Activated B cell treated with CpG ODN at 0.5 μM for 24 hours (primary cell): ENCODE data around the gene KLHL29. TPM values are rescaled to one million over a fixed set of nuclear protein-coding genes. Genes with fewer than 3 reads are reported as not detected.

ENCODE experiments used
- ATAC-seq: fragments of 200-7000 bp; cut with Tn5 transposase; one replicate; pipeline ENCODE4 v1.10.0; 2021; ENCODE audit warnings: low read depth, mild to moderate bottlenecking, moderate library complexity
- CTCF ChIA-PET: fragments of 350-600 bp; sonication (Branson Sonifier 250); formaldehyde crosslinking; loops from one replicate; lab custom pipeline; 2021; ENCODE audit warnings: antibody characterized with exemption; lab: Charles Lee
- POLR2A ChIA-PET: fragments of 350-600 bp; sonication (Branson Sonifier 250); formaldehyde crosslinking; loops from one replicate; lab custom pipeline; 2021; ENCODE audit warnings: antibody characterized with exemption; lab: Charles Lee
- DNase-seq: peaks from one replicate; pipeline ENCODE4 v3.0.0; 2022
- H3K27ac Mint-ChIP-seq: one replicate; pipeline ENCODE4 v1.8.0; 2020; ENCODE audit warnings: mixed read lengths
- H3K27me3 Mint-ChIP-seq: one replicate; pipeline ENCODE4 v1.8.0; 2021; ENCODE audit warnings: mixed read lengths
- H3K36me3 Mint-ChIP-seq: one replicate; pipeline ENCODE4 v1.8.0; 2021; ENCODE audit warnings: low read depth, mixed read lengths
- H3K4me1 Mint-ChIP-seq: one replicate; pipeline ENCODE4 v1.8.0; 2021; ENCODE audit warnings: mixed read lengths
- H3K4me3 Mint-ChIP-seq: one replicate; pipeline ENCODE4 v1.8.0; 2020; ENCODE audit warnings: mild to moderate bottlenecking, mixed read lengths
- H3K9me3 Mint-ChIP-seq: one replicate; pipeline ENCODE4 v1.8.0; 2020; ENCODE audit warnings: mixed read lengths
- intact Hi-C: fragments of 100-400 bp; cut with micrococcal nuclease; formaldehyde crosslinking; loops from one replicate; pipeline ENCODE4 v1.15.1; 2024
- total RNA-seq: library from RNA; stranded (reverse); gene quantifications from 2 replicates; pipeline ENCODE4 v1.2.3, GENCODE V29; 2022
- TF ChIP-seq, protein P1 (sequence below): fragments of 200-600 bp; IDR thresholded peaks from one replicate; pipeline ENCODE4 v1.8.0; 2022; ENCODE audit warnings: antibody characterized with exemption, mild to moderate bottlenecking

Gene KLHL29
- total RNA-seq, 1 donor from 2014 or later, result 2.5 TPM

GRCh38 chr2:23629772-23630480 lies 244.9 kb downstream of the KLHL29 start:
- no peaks in the 10 kb centered on the region for H3K9me3 Mint-ChIP-seq
- ATAC-seq, result no peak
- ChIA-PET POLR2A (no interaction called here), CTCF (no interaction called here)
- H3K4me3 Mint-ChIP-seq, result no peak overlapping the region
- H3K27me3 Mint-ChIP-seq, result no peaks in the 10 kb centered on the region
- TF ChIP-seq, protein P1, sequence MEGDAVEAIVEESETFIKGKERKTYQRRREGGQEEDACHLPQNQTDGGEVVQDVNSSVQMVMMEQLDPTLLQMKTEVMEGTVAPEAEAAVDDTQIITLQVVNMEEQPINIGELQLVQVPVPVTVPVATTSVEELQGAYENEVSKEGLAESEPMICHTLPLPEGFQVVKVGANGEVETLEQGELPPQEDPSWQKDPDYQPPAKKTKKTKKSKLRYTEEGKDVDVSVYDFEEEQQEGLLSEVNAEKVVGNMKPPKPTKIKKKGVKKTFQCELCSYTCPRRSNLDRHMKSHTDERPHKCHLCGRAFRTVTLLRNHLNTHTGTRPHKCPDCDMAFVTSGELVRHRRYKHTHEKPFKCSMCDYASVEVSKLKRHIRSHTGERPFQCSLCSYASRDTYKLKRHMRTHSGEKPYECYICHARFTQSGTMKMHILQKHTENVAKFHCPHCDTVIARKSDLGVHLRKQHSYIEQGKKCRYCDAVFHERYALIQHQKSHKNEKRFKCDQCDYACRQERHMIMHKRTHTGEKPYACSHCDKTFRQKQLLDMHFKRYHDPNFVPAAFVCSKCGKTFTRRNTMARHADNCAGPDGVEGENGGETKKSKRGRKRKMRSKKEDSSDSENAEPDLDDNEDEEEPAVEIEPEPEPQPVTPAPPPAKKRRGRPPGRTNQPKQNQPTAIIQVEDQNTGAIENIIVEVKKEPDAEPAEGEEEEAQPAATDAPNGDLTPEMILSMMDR, result no peak
- H3K27ac Mint-ChIP-seq, result no peak overlapping the region
- H3K4me1 Mint-ChIP-seq, result no peaks in the 10 kb centered on the region
- no peaks in the 10 kb centered on the region for H3K36me3 Mint-ChIP-seq
- no peak for DNase-seq
- intact Hi-C loops, result loop anchor here (10.0 kb wide), 1 partner anchor 455 kb away; the partner anchor contains the start of gene TP53I3

DNA sequence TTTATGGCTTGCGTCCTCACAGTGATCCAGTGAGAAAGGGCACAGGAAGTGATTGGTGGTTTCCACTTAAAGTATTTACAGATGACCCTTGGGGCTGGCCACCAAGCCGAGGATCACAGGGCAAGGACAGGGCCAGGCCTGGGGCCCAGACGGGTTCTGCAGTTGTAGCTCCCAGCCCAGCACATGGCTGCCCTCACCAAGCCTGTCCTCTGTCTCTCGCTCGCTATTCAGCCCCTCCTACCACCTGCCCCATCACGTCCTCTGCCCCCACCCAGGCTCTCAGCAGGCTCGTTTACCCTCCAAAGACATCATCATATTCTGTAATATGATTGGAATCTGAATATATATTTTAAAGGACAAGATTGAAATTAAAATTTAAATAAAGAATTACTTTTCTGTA lies 246.0 kb downstream of the KLHL29 start:
- CTCF ChIA-PET, result no interaction called here
- H3K9me3 Mint-ChIP-seq, result no peaks in the 10 kb centered on the region
- no peaks in the 10 kb centered on the region for H3K4me1 Mint-ChIP-seq
- TF ChIP-seq, protein P1, result no peak
- no peak overlapping the region for H3K4me3 Mint-ChIP-seq
- no peak for DNase-seq
- no peaks in the 10 kb centered on the region for H3K36me3 Mint-ChIP-seq
- no peaks in the 10 kb centered on the region for H3K27me3 Mint-ChIP-seq
- intact Hi-C loops, result loop anchor here (10.0 kb wide), 1 partner anchor 454 kb away; the partner anchor contains the start of gene TP53I3
- ATAC-seq, result no peak
- no peak overlapping the region for H3K27ac Mint-ChIP-seq
- POLR2A ChIA-PET, result no interaction called here

DNA sequence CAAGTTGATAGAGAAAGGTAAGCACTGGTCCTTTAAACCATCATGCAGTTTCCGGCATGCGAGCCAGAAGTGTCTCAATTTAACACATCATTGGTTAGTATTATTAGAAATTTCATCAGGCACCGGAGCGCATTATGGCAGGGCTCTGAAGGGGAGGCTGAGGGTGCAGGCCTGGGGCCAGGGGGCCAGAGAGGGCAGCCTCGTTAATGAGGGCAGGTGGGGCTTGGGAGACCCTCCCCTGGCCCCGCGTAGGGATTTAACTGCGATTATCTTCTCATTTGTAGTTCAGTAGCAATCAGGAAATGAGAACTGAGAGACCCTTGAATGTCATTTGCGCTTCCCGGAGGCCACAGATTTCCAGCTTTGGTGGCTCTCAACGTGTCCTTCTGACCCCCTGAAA lies 246.4 kb downstream of the KLHL29 start:
- no peaks in the 10 kb centered on the region for H3K9me3 Mint-ChIP-seq
- no peak overlapping the region for H3K4me3 Mint-ChIP-seq
- intact Hi-C loops, result loop anchor here (10.0 kb wide), 1 partner anchor 453 kb away; the partner anchor contains the start of gene TP53I3
- ChIA-PET CTCF (no interaction called here), POLR2A (no interaction called here)
- no peak for DNase-seq
- no peaks in the 10 kb centered on the region for H3K36me3 Mint-ChIP-seq
- TF ChIP-seq, protein P1, result no peak
- ATAC-seq, result no peak
- H3K27ac Mint-ChIP-seq, result no peak overlapping the region
- H3K4me1 Mint-ChIP-seq, result no peaks in the 10 kb centered on the region
- H3K27me3 Mint-ChIP-seq, result no peaks in the 10 kb centered on the region

GRCh38 chr2:23632386-23632785 lies 247.4 kb downstream of the KLHL29 start:
- TF ChIP-seq, protein P1, result no peak
- H3K4me3 Mint-ChIP-seq, result no peak overlapping the region
- no peaks in the 10 kb centered on the region for H3K9me3 Mint-ChIP-seq
- intact Hi-C loops, result loop anchor here (10.0 kb wide), 1 partner anchor 452 kb away; the partner anchor contains the start of gene TP53I3
- ChIA-PET POLR2A (no interaction called here), CTCF (no interaction called here)
- H3K27me3 Mint-ChIP-seq, result no peaks in the 10 kb centered on the region
- ATAC-seq (no peak), DNase-seq (no peak)
- H3K27ac Mint-ChIP-seq, result no peak overlapping the region
- H3K36me3 Mint-ChIP-seq, result no peaks in the 10 kb centered on the region
- H3K4me1 Mint-ChIP-seq, result no peaks in the 10 kb centered on the region

- TF ChIP-seq, protein P1, result no peak
- H3K4me3 Mint-ChIP-seq, result no peak overlapping the region
- intact Hi-C loops, result loop anchor here (10.0 kb wide), 1 partner anchor 452 kb away; the partner anchor contains the start of gene TP53I3
- H3K9me3 Mint-ChIP-seq, result no peaks in the 10 kb centered on the region
- no peaks in the 10 kb centered on the region for H3K4me1 Mint-ChIP-seq
- ATAC-seq (no peak), DNase-seq (no peak)
- H3K27ac Mint-ChIP-seq, result no peak overlapping the region
- ChIA-PET POLR2A (no interaction called here), CTCF (no interaction called here)
- no peaks in the 10 kb centered on the region for H3K27me3 Mint-ChIP-seq
- no peaks in the 10 kb centered on the region for H3K36me3 Mint-ChIP-seq
These were observed 247.9 kb downstream of the KLHL29 start for GRCh38 chr2:23632831-23633395.
